ENCODE measurements around the gene CLCN7. TPM values are rescaled to one million over a fixed set of nuclear protein-coding genes. Genes with fewer than 3 reads are reported as not detected.

CLCN7 gene
- total and polyA plus RNA-seq, 9 of the 15 experiments (the other 6 are each of a cell fraction or from before 2014, with no cell fraction given) = 0.06 to 126 (median 18.7) TPM

DNA sequence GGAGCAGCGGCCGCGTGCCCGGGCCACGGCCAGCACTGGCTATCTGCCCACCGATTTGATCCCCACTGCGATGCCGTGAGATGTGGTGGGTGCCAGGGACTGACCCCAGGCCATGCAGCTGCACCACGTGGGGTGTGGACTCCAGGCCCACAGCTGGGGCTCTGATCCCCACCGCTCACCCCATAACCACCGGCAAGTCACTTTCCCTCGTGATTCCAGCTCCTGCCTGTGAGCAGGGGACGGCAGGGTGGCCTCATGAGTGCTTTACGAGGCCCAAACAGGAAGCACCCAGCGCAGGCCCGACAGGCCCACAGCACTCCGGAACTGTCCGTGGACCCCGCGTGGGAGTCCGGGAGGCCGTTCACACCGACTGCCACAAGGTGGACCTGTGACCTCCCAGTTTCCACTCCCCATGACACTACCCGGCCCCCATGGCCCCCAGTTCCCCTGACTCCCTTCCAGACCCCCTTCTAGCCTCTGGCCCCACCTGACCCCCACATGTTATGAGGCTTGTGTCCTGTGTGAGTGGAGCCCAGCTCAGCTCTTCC, 13.3 kb upstream of the CLCN7 start (continued):
- TF ChIP-seq, protein P1, sequence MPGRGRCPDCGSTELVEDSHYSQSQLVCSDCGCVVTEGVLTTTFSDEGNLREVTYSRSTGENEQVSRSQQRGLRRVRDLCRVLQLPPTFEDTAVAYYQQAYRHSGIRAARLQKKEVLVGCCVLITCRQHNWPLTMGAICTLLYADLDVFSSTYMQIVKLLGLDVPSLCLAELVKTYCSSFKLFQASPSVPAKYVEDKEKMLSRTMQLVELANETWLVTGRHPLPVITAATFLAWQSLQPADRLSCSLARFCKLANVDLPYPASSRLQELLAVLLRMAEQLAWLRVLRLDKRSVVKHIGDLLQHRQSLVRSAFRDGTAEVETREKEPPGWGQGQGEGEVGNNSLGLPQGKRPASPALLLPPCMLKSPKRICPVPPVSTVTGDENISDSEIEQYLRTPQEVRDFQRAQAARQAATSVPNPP (IDR thresholded peaks at IDR 0.05; ENCODE audit: borderline replicate concordance, insufficient read depth, insufficient read length) = no peak
- TF ChIP-seq RAD21 (CRISPR knock-in tag; conservative IDR thresholded peaks at IDR 0.05 in 1 of 2, IDR thresholded peaks at IDR 0.05 in 1 of 2) (no peak), SMAD2 (IDR thresholded peaks at IDR 0.05; ENCODE audit: low read depth, low read length) (no peak)

DNA sequence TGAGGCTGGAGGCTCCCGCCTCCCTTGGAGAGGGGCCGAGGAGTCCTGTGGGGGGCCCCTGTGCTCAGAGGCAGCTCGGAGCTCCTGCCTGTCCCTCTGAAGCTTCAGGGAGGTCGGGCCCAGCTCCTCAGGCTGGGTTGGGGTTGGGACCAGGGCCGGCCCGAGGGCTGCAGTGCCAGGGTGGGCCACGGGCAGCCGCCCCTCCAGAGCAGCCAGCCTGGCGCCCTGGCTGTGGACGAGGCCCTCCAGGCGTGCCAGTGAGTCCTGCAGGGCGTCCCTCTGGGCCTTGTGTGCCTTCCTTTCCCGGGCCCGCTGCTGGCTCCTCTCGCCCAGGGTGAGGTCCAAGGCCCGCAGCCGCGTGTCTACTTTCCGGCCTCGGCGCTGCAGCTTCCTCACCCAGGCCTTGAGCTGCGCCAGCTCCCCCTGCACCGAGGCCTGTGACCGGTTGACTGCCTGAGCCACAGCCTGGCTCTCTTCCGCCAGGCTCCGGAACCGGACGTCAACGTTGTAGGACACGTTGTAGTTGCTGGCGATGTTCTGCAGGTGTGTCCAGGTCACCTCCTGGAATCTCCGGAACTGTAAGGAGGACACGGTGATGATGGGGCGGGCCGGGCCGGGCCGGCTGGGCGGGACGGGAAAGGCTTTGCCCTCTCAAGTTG, 12.7 kb upstream of the CLCN7 start:
- Histone ChIP-seq H3K9me3 (replicated peaks; ENCODE audit: control insufficient read depth, insufficient read depth, low read depth, low read length) (no peaks in the 10 kb centered on the region), H3K4me2 (ENCODE audit: insufficient read depth, low read length) (no peak overlapping the region), H3K27me3 (ENCODE audit: control insufficient read depth in 2 of 2, insufficient read depth in 2 of 2, low read length in 2 of 2) (no peaks in the 10 kb centered on the region), H3K4me3 (no peak overlapping the region), H3K79me2 (ENCODE audit: control insufficient read depth, insufficient read depth, low read length) (peaks cover under 1% of the 10 kb centered on the region; the same call in 1 of the 3 replicates), H3K4me1 (replicated peaks in 1 of 2; ENCODE audit: control insufficient read depth in 2 of 2, insufficient read depth in 2 of 2, low read length in 2 of 2) (peaks cover 7 to 50% of the 10 kb centered on the region in 2 experiments; a peak in 4 of 5 replicates), H3K36me3 (ENCODE audit: control insufficient read depth, insufficient read depth, low read length) (no peaks in the 10 kb centered on the region), H3K9me1 (ENCODE audit: control insufficient read depth, insufficient read depth, low read length) (no peaks in the 10 kb centered on the region), H4K20me1 (replicated peaks; ENCODE audit: control insufficient read depth, insufficient read depth, low read length) (no peaks in the 10 kb centered on the region), H3K9ac (ENCODE audit: insufficient read depth in 1 of 2, low read depth in 2 of 2, low read length in 2 of 2) (peak overlapping the region in 1 of 2 experiments; percentile 26; a peak in 1 of 4 replicates), H3K27ac (ENCODE audit: extremely low read depth, low read depth, low read length) (no peak overlapping the region), H2AFZ (ENCODE audit: low read depth, low read length) (no peak overlapping the region)
- DNase-seq (ENCODE audit: extremely low read depth in 1 of 4, low spot score in 3 of 4) (no peak), ATAC-seq (no peak; the same call in 2 of the 3 replicates), FAIRE-seq (no peak)
- POLR2A ChIA-PET = no interaction called here
- no TSS peak for BruUV-seq (replicated peaks)
- in situ Hi-C loops (cut with MboI) = no loop called here
- intact Hi-C loops (cut with micrococcal nuclease) = no loop called here
- WGBS (ENCODE audit: insufficient coverage, low coverage, missing lambda C conversion rate) = 57% methylated on average over 12 of the region's 39 CpGs
- CTCF ChIA-PET (ENCODE audit: low intra/inter-chr PET ratio) = no interaction called here
- TF ChIP-seq ETS2 (tag; IDR thresholded peaks at IDR 0.05; ENCODE audit: borderline replicate concordance, poor library complexity, severe bottlenecking) (no peak), SRSF3 (IDR thresholded peaks at IDR 0.05; ENCODE audit: insufficient read depth, low read length) (no peak), ZKSCAN1 (IDR thresholded peaks at IDR 0.05; ENCODE audit: low read depth, low read length) (no peak), ZNF79 (CRISPR knock-in tag; IDR thresholded peaks at IDR 0.05; ENCODE audit: low read depth) (no peak), XRCC5 (IDR thresholded peaks at IDR 0.05; ENCODE audit: low read depth, low read length) (no peak), SETDB1 (IDR thresholded peaks at IDR 0.05; ENCODE audit: low read length) (no peak), ZNF184 (CRISPR knock-in tag; IDR thresholded peaks at IDR 0.05) (no peak), ZNF778 (CRISPR knock-in tag; IDR thresholded peaks at IDR 0.05) (no peak), GTF2A2 (tag; IDR thresholded peaks at IDR 0.05) (no peak), ZNF174 (CRISPR knock-in tag; IDR thresholded peaks at IDR 0.05) (no peak), HMGN3 (IDR thresholded peaks at IDR 0.05; ENCODE audit: borderline replicate concordance, extremely low read depth, insufficient read length, low read depth, low read length) (no peak), SPI1 (IDR thresholded peaks at IDR 0.05; ENCODE audit: borderline replicate concordance, low read depth, low read length) (no peak), DIDO1 (tag; IDR thresholded peaks at IDR 0.05; ENCODE audit: low read depth) (no peak), BHLHE40 (IDR thresholded peaks at IDR 0.05; ENCODE audit: low read length) (no peak), KAT2B (IDR thresholded peaks at IDR 0.05; ENCODE audit: low read depth, low read length) (no peak)
- TF ChIP-seq, protein P2, sequence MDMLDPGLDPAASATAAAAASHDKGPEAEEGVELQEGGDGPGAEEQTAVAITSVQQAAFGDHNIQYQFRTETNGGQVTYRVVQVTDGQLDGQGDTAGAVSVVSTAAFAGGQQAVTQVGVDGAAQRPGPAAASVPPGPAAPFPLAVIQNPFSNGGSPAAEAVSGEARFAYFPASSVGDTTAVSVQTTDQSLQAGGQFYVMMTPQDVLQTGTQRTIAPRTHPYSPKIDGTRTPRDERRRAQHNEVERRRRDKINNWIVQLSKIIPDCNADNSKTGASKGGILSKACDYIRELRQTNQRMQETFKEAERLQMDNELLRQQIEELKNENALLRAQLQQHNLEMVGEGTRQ (CRISPR knock-in tag; IDR thresholded peaks at IDR 0.05) = no peak

Data from K562 (cell line).